HG03575 (cell line): ENCODE data around the gene CPM.

ENCODE experiments used
- ATAC-seq: cut with Tn5 transposase; IDR thresholded peaks from one replicate; pipeline ENCODE4 v1.9.1; 2021; ENCODE audit not compliant: unreplicated experiment, insufficient number of reproducible peaks, low FRiP score; ENCODE audit errors: extremely low read depth

CPM gene

GRCh38 chr12:68912916-68913315, 20.1 kb downstream of the CPM start:
- no peak for ATAC-seq

- ATAC-seq: no peak
Observed at GRCh38 chr12:68911197-68911718, 21.7 kb downstream of the CPM start.

GRCh38 chr12:68910128-68910527, 22.8 kb downstream of the CPM start:
- ATAC-seq: no peak

DNA sequence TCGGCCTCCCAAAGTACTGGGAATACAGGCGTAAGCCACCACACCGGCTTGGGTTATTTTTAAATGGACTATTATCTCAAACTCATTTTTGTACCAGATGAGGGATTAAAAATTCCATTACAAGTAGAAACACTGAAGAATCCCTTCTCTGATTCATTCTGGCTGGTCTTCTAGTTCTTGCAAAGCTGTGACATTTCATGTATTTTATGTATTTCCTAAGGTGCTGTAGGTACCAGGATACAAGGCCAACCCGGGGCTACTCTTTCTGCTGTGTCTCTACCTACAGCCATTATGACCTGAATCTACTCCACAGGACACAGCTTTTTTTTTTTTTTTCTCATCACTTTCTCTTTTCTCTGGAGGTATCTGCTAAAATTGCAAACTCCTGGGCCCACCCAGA, 24.9 kb downstream of the CPM start:
- ATAC-seq: no peak

GRCh38 chr12:68905733-68906132, 27.2 kb downstream of the CPM start:
- no peak for ATAC-seq

DNA sequence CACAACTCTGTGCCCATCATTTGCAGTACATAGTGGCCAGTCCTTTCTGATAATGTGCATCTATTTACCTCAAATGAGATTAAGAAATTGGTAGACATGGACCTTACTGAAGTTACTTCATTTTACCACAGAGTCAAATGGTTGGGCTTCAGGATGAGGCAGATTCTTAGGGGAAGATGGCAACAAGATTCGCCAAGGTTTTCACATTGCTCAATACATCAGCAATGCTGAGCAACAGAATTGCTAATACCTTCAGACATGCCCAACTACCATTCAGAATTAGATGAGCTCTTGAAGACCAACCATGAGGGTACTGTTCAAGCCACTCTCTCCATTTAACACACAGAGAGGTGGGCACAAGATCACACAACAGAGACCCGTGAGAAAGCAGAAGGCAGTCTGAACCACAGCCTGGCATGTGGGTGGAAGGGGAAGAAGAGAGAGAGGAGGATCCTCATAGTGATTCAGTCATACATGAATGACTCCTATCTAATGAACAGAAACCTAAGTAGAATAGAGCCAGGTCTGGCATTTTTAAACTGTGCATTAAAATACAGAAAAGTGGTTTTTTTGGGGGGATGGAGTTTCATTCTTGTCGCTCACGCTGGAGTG, 28.5 kb downstream of the CPM start:
- ATAC-seq: no peak

DNA sequence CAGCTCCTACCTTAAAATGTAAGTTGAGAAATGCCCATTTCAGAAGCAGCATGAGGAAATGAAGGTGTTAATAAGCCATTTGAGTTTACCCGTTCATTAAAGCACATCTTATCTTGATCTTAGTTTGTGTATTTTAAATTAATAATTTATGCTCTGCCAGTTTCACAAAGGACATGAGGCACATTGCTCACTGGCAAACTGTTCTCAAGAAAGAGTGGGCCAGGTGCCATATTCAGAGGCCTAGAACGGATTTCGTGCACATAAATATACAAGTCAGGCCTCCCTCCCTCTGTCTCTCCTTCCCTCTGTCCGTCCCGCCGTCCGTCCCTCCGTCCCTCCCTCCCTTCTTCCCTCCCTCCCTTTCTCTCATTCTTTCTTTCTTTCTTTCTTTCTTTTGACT, 29.5 kb downstream of the CPM start:
- ATAC-seq: no peak

DNA sequence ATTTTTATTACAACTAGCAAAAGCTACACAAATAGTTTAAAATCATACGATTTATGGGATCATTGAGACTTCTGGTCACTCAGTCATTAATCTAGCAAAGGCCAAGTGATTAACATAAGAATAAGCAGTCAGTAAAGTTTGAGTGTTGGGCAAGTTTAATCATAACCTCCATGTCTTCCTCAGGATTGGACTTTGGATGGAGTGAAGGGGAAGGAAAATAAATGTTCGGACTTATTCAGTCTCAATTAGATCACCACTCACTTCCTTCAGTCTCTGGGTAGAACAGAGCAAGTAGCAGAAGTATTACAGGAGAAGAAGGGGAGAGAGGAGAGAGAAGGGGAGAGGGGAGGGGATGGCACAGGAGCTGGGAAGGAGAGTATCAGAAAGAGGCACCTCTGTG, 31.4 kb downstream of the CPM start:
- no peak for ATAC-seq

DNA sequence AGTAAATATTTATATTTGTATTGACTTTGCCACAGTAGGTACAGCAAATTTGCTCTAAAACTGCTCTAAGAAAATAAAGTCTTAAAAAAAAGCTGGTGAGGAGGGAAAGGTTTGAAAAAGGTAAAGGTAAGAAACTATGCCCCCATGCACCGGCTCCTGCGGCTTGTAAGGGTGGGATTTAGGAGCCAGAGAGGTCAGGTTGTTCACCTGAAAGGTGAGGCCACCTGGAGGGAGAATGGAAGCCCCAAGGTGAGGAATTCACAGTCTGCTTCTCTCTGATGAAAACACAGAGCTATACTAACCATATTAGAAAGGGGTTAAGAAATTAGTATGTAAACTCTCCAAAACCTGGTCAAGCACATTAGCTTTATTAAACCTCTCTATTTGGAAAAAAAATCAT, 31.8 kb downstream of the CPM start:
- no peak for ATAC-seq

DNA sequence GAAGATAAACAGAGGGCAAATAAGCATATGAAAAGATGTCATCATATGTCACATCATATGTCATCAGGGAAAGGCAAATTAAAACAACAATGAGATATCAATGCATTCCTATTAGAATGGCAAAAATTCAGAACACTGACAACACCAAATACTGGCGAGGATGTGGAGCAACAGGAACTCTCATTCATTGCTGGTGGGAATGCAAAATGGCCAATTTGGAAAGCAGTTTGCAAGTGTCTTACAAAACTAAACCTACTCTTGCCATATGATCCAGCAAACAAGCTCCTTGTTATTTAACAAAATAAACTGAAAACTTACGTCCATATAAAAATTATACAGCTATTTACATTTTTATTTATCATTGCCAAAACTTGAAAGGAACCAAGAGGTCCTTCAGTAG, 32.7 kb downstream of the CPM start:
- ATAC-seq: no peak

GRCh38 chr12:68899251-68899771, 33.7 kb downstream of the CPM start:
- ATAC-seq: no peak

GRCh38 chr12:68896881-68897540, 36.0 kb downstream of the CPM start:
- ATAC-seq: no peak

DNA sequence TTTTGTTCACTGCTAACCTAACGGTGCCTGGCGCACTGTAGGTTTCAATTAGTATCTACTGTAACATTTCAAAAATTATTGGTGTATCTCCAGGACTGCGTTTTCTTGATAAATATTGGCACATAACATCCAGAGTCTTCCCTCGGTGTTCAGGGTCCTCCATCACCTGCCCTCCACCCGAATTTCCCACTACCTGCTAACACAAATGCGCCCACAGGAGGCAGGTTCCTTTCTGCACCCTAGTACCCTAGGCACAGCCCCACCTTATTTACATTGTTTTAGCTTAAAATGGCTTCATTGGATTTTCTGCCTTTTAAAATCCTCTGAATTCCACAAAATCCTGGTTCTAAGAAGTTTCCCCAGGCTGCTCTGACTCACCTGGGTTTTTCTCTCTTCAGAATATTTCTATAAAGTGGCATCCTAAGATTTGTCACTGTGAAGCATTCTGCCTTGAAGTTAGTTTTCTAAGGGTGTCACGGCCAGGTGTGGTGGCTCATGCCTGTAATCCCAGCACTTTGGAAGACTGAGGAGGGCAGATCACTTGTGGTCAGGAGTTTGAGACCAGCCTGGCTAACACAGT, 38.6 kb downstream of the CPM start:
- ATAC-seq: no peak

DNA sequence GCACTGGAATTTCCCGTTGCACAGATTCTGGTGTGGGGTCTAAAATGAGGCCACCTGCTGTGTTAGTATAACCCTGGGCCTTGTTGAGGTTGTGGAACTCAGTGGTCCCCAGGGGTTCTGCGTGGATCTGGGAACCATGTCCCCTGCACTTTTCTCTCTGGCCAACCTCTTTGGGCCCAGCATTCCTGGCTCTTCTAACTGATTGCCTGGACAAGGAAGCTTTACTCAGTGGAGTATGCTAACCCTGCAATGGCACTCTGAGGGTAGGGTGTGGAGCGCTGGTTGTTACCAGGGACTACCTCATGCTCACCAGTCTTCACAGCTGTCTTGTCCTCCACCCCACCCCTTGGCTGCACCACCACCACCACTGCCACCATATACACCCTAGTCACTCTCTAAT, 39.2 kb downstream of the CPM start:
- no peak for ATAC-seq

GRCh38 chr12:68893201-68893600, 39.8 kb downstream of the CPM start:
- no peak for ATAC-seq

- no peak for ATAC-seq
Observed at GRCh38 chr12:68891141-68891540, 41.8 kb downstream of the CPM start.

- ATAC-seq: no peak
Observed at GRCh38 chr12:68890701-68891113, 42.3 kb downstream of the CPM start.

DNA sequence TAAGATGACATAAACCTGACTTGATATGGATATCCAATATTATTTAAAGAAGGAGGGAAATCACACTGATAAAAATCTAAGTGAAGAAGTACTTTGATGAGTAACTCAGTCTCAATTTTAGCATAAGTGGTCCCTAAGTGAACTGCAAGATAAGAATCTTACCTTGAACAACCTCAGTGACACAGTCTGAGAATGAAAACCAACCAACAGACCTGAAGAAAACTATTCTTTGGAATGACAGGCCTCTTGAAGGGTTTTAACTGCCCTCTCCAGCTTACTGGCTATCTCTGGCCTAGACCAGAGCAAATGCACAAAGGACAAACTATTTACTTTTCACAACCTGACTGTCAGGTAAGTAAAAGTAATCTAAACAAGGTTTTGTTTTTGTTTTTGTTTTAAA, 44.7 kb downstream of the CPM start:
- no peak for ATAC-seq

DNA sequence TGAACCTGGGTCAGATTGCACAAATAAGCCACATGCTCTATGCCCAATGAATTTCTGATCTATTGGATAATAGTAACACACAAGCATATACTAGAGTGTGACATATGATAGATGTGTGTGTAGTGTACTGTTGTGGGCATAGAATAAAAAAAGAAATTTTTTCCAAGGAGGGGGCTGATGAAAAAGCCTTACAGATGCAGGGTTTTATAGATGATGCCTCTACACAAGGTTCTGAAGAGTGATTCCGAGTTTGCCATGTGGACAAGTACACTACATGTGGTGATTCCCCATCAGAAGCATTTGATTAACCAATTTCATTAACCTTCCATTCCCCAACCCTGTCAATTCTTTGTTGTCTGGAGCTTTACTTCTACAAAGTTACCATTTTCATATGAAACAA, 45.3 kb downstream of the CPM start:
- no peak for ATAC-seq
